IPS-18a (cell line): ENCODE results near the gene HIBCH.

Source experiments
- H3K27ac ChIP-seq: one replicate; pipeline ENCODE4 v1.5.1; 2013; ENCODE audit warnings: low read length
- H3K27me3 ChIP-seq: one replicate; pipeline ENCODE4 v1.6.1; 2013; ENCODE audit warnings: mild to moderate bottlenecking, low read length; ENCODE audit not compliant: control insufficient read depth, insufficient read depth
- H3K36me3 ChIP-seq: one replicate; pipeline ENCODE4 v1.6.1; 2013; ENCODE audit warnings: low read depth, low read length; ENCODE audit not compliant: control insufficient read depth
- H3K4me1 ChIP-seq: one replicate; pipeline ENCODE4 v1.6.1; 2013; ENCODE audit warnings: low read depth, low read length; ENCODE audit not compliant: control insufficient read depth
- H3K4me3 ChIP-seq: one replicate; pipeline ENCODE4 v1.5.1; 2013; ENCODE audit warnings: low read length
- H3K9ac ChIP-seq: one replicate; pipeline ENCODE4 v1.6.1; 2013; ENCODE audit warnings: mild to moderate bottlenecking, low read length, moderate library complexity
- H3K9me3 ChIP-seq: one replicate; pipeline ENCODE4 v1.6.1; 2013; ENCODE audit warnings: low read depth, low read length; ENCODE audit not compliant: control insufficient read depth

HIBCH gene

DNA sequence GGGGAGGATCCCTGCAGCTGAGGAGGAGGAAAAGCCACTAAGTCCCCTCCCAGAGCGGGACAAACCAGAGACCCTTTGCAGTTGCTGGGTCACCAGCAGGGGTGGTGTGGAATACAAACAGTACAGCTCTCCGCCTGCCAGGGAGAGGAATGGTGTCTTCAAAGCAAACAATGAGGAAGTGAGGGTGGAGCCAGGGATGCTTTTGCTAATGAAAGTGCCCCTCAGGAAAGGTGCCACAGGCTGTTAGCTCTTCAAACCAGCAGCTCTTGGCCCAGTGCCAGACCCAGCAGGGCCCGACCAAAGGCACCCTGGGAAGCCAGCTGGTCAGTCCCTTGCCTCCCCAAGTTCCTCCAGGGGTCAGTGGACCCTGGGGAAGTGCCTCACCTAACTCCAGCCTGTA is 102.8 kb downstream of the HIBCH start:
- Histone ChIP-seq H3K9ac (no peak overlapping the region), H3K4me3 (no peak overlapping the region), H3K36me3 (peaks cover 2% of the 10 kb centered on the region), H3K27me3 (no peaks in the 10 kb centered on the region), H3K27ac (no peak overlapping the region), H3K4me1 (peaks cover 25% of the 10 kb centered on the region), H3K9me3 (no peaks in the 10 kb centered on the region)

DNA sequence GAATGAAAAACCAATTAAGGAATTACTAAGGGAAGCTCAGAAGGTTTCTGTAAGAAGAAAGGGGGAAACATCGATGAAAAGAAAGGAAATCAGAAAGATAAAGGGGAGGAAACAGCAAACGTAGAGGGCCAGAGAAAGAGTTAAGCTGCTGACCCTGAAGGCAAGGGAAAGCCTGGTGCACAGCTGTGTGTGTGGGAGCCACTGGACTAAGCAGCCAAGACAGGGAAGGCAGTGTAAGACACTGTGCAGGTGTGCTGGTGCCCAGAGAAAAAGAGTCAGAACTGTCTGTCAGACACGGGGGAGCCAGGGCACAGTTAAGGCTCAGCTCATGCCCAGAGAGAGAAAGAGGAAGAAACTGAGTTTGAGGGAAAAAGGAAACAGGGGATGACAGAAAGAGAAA is 104.0 kb downstream of the HIBCH start:
- H3K27me3 ChIP-seq = no peaks in the 10 kb centered on the region
- H3K9ac ChIP-seq = no peak overlapping the region
- H3K9me3 ChIP-seq = no peaks in the 10 kb centered on the region
- peaks cover 25% of the 10 kb centered on the region for H3K4me1 ChIP-seq
- H3K36me3 ChIP-seq = peaks cover 2% of the 10 kb centered on the region
- no peak overlapping the region for H3K27ac ChIP-seq
- H3K4me3 ChIP-seq = no peak overlapping the region

DNA sequence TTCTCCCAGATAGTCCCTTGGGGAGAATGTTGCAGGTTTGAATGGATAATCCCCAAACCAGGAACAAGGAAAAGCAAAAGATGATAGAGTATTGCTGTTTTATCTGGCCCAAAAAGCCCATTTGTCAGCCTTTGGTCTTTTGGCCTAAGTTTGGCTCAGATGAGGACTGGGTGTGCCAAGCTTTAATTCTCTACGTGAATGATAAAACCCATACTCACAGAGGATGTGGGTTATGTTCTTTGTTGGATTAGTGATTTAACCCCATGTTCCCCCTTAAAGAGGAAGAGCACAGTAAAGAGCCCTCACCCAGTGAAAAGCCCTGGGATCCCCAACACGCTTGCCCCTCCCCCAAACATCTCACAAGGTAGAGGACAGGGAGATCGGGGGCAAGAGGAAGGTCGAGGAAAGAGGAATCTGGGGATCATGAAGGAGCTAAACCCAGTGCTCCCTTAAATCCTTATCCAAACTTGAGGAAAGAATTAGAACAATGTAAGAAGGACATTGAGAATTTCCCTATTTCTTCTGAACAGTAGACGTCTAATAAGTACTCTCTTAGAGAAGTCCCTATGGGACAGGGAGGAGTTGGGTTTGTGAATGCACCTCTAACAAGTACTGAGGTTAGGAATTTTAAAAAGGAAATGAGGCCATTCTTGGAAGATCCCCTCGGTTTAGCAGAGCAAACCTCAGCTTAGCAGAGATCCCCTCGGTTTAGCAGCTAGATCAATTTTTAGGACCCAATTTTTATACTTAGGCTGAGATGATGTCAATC is 105.0 kb downstream of the HIBCH start:
- Histone ChIP-seq H3K27ac (no peak overlapping the region), H3K4me3 (no peak overlapping the region), H3K4me1 (peaks cover 25% of the 10 kb centered on the region), H3K36me3 (peaks cover 2% of the 10 kb centered on the region), H3K9ac (no peak overlapping the region), H3K27me3 (no peaks in the 10 kb centered on the region), H3K9me3 (no peaks in the 10 kb centered on the region)

DNA sequence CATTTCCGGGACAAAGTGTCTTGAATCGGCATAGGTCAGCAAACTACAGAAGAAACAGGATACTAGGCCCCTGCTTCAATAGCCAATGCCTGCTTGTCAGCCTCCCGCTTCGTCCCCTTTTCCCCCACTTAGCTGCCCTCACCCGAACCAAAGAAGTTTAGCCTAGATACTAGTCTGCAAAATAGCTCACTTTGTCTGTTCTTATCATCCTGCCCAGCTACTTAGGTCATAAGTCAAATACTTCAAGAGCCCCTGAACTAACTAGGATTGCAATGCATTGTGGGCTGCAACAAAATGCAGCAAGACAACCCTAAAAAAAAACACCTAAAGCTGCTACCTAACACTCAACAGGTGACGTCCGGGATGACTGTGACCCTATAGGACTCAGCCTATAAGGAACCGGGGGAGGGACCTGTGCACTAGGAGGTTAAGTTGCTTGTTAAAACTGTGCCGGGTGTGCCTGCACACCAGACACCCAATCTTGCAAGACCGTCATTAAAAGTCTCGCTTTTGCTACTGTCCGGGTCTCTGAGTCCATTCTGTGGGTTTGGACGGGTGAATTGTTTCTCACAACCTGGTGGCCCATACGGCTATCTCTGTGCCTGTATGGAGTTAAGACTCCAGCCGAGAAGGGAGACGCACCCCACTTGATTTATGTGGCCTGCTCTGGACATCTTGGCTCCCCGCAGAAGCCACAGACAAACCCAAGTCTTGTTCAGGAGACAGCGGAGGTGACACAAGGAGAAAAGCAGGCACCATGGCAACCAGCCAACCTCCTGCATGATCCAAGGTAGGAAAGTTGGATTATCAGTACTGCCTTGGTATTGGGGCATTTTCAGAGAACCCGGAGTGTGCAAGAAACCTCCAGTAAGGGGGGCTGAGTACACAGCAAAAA is 105.9 kb downstream of the HIBCH start:
- no peaks in the 10 kb centered on the region for H3K27me3 ChIP-seq
- no peak overlapping the region for H3K27ac ChIP-seq
- H3K4me1 ChIP-seq = peaks cover 25% of the 10 kb centered on the region
- H3K36me3 ChIP-seq = peaks cover 2% of the 10 kb centered on the region
- no peak overlapping the region for H3K4me3 ChIP-seq
- no peak overlapping the region for H3K9ac ChIP-seq
- H3K9me3 ChIP-seq = no peaks in the 10 kb centered on the region

DNA sequence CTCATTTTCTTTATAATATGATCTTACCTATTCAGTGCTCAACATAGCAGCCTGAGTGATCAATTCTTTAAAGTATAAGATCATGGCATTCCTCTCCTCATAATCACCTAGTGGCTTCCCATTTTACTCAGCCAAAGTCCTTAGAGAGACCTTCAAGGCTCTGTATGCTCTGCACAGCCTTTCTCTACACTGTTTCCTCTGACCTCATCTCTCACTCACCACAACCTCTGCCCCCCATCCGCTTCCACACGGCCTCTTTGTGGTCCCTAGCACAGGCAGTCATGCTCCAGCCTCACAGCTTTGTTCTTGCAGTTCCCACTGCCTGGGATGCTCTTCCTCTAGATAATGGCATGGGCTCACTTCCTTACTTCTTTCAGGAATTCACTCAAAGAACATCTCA is 109.2 kb downstream of the HIBCH start:
- H3K9me3 ChIP-seq = no peaks in the 10 kb centered on the region
- H3K4me1 ChIP-seq = peaks cover 13% of the 10 kb centered on the region
- no peak overlapping the region for H3K4me3 ChIP-seq
- no peak overlapping the region for H3K27ac ChIP-seq
- H3K36me3 ChIP-seq = peaks cover 2% of the 10 kb centered on the region
- H3K27me3 ChIP-seq = no peaks in the 10 kb centered on the region
- no peak overlapping the region for H3K9ac ChIP-seq

DNA sequence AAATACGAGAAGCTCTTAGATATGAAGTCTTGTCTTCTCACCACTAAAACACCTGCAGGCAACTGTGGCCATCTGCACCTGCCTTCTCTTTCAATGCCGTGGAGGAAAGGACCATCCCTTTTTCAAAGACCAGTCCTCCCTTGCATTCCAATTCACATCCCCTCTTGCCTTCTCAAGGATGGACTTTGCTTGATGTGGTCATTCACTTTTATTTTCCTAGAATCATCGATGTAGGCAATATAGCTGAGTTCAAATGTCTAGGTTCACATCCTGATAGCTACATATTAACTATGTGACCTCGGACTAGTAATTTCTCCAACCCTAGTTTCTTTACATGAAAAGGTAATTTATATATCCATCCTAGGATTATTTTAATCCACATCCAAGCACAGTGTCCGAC is 110.1 kb downstream of the HIBCH start:
- Histone ChIP-seq H3K27me3 (no peaks in the 10 kb centered on the region), H3K9ac (no peak overlapping the region), H3K9me3 (no peaks in the 10 kb centered on the region), H3K4me3 (no peak overlapping the region), H3K27ac (no peak overlapping the region), H3K4me1 (peaks cover 4% of the 10 kb centered on the region), H3K36me3 (peaks cover 2% of the 10 kb centered on the region)

DNA sequence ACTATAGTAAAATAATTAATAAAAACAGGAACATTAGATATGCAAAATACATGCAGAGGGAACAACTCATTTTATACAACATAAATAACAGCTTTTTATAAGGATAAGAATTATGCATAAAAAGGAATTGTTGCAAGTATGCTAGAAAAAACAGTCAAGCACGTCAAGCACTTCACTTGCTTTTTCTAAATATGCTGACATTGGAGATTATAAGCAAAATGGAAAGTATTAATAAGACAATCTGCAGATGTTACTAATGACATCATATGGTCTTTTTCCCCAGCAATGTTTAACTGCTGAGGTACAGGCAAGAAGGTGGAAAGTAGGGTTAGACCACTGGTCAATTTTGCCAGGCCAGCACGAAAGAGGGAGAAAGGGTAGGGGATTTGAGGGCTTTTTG is 111.7 kb downstream of the HIBCH start:
- Histone ChIP-seq H3K4me1 (no peaks in the 10 kb centered on the region), H3K36me3 (peaks cover 9% of the 10 kb centered on the region), H3K4me3 (no peak overlapping the region), H3K27ac (no peak overlapping the region), H3K27me3 (no peaks in the 10 kb centered on the region), H3K9me3 (no peaks in the 10 kb centered on the region), H3K9ac (no peak overlapping the region)

DNA sequence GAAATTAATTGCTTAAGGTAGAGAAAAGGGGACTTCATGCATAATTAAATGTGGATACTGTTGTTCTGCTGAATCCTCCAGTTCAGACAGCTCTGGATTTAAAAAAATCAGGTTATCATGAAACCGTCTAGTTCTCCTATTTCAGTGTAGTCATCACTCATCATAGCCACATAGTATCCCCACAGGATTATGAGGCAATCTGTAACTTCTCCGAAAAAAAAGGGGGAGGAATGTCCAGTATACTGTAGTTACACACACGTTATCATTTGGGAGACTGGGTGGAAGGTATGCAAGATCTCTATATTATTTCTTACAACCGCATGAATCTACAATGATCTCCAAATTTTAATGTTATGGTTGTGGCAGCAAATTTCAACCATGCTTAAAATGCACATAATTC is 114.0 kb downstream of the HIBCH start:
- Histone ChIP-seq H3K4me1 (no peaks in the 10 kb centered on the region), H3K4me3 (no peak overlapping the region), H3K27me3 (no peaks in the 10 kb centered on the region), H3K36me3 (peaks cover 8% of the 10 kb centered on the region), H3K9me3 (no peaks in the 10 kb centered on the region), H3K27ac (no peak overlapping the region), H3K9ac (no peak overlapping the region)

DNA sequence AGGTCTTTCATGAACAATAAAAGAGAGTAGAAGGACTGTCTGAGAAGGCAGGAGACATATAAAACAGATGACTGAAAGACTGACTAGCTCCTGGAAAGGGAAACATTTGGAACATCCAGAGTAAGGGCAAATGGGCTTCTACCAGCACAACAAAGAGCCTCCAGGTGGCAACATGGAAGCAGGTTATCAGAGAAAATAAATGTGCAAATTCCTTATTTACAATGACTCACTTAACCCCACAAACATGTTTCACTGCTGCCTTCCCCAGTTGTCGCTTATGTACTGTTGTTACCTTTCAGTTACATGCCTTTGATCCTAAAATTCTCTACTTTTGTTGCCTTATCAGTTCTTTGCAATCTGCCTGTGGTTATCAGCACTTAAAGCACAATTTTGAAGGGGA is 117.0 kb downstream of the HIBCH start:
- H3K27ac ChIP-seq = no peak overlapping the region
- peaks cover 8% of the 10 kb centered on the region for H3K36me3 ChIP-seq
- H3K4me3 ChIP-seq = no peak overlapping the region
- H3K9ac ChIP-seq = no peak overlapping the region
- no peaks in the 10 kb centered on the region for H3K27me3 ChIP-seq
- no peaks in the 10 kb centered on the region for H3K9me3 ChIP-seq
- no peaks in the 10 kb centered on the region for H3K4me1 ChIP-seq

DNA sequence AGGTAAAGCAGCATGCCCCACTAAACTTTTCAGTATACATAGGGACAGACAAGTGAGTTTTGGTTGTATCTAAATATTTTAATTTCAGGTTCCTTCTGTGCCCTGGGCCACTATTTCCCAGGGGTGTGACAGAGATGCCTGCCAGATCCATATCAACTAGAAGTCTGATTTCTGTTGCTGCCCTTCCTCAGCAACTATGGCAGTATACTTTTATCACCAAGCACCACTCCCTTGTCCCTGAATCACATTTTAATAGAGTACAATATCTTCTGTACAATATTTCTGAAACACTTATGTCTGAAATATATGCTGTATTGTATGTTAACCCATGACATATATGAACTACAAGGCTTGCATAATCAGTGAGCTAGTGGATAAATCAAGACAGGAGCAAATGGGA is 117.6 kb downstream of the HIBCH start:
- Histone ChIP-seq H3K9me3 (no peaks in the 10 kb centered on the region), H3K4me1 (no peaks in the 10 kb centered on the region)

DNA sequence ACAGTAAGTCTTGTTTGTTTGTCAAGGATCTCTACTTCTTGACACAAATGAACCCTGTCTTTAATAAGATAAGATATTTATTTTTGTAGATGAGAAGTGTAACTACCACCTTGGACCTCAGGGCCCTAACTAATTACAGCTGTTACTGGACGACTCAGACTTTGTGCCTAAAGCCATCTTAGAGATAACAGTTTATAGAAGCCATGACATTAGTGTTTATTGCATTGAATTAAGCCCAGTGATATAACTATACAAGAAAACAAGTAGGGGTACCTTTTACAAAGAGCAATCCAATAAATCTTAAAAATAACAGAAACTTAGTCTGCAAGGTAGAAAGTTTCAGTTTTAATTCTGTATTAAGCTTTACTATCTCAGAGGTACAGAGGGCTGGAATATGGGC is 119.0 kb downstream of the HIBCH start:
- Histone ChIP-seq H3K9me3 (no peaks in the 10 kb centered on the region), H3K36me3 (peaks cover 8% of the 10 kb centered on the region), H3K9ac (no peak overlapping the region), H3K4me3 (no peak overlapping the region), H3K4me1 (no peaks in the 10 kb centered on the region), H3K27ac (no peak overlapping the region), H3K27me3 (no peaks in the 10 kb centered on the region)

More for the DNA sequence above, 117.6 kb downstream of the HIBCH start:
- Histone ChIP-seq H3K9ac (no peak overlapping the region), H3K4me3 (no peak overlapping the region), H3K27ac (no peak overlapping the region), H3K27me3 (no peaks in the 10 kb centered on the region), H3K36me3 (peaks cover 8% of the 10 kb centered on the region)
